HG02885 (cell line): ENCODE data around the gene ZNF552.

Experiments
- ATAC-seq: cut with Tn5 transposase; IDR thresholded peaks from one replicate; pipeline ENCODE4 v1.9.1; 2021; ENCODE audit warnings: mild to moderate bottlenecking; ENCODE audit not compliant: unreplicated experiment, poor library complexity

ZNF552 gene

DNA sequence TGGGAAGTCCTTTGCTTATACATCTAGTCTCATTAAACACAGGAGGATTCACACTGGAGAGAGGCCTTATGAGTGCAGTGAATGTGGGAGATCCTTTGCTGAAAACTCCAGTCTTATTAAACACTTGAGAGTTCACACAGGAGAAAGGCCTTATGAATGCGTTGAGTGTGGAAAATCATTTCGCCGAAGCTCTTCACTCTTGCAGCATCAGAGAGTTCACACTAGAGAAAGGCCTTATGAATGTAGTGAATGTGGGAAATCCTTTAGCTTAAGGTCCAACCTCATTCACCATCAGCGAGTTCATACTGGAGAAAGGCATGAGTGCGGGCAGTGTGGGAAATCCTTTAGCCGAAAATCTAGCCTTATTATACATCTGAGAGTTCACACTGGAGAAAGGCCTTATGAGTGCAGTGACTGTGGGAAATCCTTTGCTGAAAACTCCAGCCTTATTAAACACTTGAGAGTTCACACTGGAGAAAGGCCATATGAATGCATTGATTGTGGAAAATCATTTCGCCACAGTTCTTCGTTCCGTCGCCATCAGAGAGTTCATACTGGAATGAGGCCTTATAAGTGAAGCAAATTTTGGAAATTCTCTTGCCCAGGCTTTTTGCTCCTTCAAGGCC lies 35.4 kb downstream of the ZNF552 start:
- ATAC-seq = no peak

DNA sequence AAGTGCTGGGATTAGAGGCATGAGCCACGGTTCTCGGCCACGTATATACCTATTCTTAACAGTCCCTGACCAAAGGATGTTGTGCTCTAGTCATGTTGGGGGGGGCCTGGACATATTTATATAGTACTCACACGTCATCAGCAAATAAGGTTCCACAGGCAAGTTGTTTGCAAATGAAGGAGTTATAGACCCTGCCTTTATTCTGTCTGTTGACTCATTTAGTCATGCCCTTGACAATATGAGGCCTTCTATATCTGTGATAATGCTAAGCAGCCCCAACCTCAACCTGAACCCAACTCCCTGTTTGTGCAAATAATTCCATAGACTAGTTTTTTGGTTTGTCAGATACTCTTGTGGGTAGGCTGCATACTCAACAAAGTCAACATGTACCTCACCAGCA lies 36.4 kb downstream of the ZNF552 start:
- ATAC-seq = no peak

DNA sequence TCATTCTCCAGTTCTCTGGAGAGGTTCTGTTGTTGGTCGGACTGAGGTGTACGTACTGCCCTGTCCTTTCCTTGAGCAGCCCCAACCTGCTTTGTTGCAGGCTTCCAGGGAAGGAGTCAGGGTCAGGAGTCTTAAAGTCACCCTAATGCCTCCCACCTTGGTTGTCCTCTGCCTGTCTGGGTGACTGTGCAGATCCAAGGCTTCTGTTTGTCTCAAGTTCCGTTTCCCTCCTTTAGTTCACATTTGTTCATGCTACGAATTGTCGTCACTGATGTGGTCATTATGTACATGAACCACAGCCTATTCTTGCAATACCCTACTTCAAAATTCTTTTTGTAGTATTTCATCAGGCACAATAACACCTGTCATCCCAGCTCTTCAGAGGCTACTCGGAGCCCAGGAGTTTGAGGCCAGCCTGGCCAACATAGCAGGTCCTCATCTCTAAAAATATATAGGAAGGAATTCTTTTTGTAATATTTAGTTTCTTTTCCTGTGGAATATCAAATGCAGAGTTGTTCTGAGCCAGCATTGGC lies 37.9 kb downstream of the ZNF552 start:
- ATAC-seq = no peak

DNA sequence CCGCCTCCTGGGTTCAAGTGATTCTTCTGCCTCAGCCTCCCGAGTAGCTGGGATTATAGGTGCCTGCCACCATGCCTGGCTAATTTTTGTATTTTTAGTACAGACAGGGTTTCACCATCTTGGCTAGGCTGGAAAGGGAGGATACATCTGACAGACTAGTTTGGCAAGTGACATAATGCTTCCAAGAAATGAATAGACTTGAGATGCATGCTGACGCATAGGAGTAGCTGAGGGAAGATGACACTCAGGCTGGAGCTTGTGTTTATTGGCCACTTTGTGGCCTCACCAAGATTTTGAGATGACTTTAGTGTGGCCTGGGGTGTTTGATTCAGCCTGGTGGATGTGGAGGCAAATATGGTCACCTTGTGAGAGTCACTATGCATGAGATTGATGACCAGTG lies 41.2 kb downstream of the ZNF552 start:
- no peak for ATAC-seq

DNA sequence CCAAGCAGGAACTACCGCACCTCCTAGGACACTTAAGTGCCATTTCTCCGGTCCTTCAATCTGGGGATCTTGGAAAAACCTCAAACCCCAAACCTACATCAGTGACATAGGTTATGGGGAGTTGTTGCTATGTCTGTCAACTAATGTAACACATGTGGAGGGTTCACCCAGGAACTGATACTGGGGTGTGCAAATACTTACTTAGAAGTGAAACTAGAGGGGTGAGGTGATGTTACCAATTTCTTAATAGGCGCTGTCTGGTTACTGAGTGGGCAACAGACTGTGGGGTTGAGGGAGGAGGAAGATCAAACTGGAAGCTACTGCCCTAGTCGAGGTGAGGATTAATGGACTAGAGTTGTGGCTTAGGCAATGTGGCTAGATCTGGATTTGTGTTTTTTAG lies 43.3 kb downstream of the ZNF552 start:
- ATAC-seq = no peak

DNA sequence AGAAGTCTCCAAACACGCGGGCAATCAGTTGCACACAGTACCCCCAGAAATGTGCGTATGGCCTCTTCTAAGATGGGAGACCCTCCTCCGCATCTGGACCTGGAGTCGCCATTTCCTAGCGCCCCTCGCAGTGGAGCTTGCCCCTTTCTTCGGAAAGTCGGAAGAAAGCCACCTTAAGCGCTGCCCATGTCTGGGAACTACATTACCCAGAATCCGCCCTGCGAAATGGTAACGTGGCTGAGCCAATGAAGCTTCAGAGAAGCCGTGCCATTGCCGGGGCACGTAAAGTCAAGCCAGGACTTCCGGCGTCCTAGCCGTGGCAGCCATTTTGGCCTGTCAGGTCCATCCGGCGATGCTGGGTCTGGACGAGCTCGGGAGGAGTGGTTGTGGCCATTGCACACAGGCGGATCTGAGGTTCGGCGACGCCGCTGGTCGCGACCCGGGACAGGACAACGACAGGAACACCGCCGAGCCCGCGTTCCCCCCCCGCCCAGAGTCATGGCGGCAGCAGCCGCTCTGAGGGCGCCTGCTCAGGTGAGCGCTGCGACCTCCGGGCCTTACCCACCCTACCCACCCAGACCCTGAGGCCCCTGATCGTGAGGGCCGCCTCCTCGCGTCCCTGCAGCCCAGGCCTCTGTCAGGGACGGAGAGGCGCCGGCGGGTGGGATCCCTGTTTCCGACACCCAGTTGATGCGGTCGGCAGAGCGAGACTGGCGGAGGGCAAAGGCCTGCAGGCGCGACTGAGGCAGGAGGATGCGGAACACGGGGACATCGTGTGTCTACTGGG lies 45.2 kb downstream of the ZNF552 start, which contains the start of gene ZNF586:
ZNF586 (plus strand) TSS at position 332 of the 787 bp plus-strand sequence; CDS start at position 499, 167 bp downstream.
- ATAC-seq = peak; percentile 99

DNA sequence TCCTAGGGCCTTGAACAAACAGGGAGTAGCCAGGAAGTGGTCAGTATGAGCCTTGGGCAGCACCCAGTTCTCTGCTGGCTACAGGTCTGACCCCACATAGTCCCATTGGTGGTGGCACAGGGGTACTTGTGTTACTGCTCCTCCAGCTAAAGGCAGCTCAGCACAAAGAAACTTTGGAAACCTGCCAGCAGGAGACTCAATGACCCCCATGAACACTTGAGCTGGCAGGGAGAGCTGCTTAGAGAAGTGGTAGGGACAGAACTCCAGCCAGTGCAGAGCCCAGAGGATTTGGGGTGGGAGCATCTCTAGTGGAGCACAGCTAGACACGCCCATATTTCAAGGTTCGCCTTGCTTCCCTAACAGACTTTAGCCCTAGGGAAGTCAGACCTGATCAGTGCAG lies 55.6 kb downstream of the ZNF552 start:
- ATAC-seq = no peak

DNA sequence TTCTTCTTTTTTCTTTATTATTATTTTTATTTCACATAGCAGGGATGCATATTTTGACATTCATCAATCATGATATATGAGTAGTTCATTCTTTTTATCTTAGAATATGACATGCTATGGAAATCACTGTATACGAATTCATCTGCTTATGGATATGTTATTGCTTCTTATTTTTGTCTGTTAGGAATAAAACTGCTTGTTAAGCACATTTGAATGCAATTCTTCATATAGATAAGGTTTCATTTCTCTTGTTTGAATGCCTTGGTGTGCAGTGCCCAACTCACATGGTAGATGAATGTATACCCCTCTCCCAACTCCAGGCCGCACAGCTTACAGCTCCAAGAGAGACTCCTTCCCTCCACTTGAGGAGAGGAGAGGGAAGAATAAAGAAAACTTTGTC lies 56.8 kb downstream of the ZNF552 start:
- no peak for ATAC-seq
